Upper lobe of left lung (tissue), 4 donors: ENCODE results near the gene ACTA2.

Experiments
- CTCF ChIP-seq, 6 experiments: fragments of 450-650 bp in 4 of 6; fragments of 200-600 bp in 2 of 6; sonication (generic) in 2 of 6; IDR thresholded peaks; one replicate each; pipeline ENCODE4 v1.5.1; 2016 to 2019; ENCODE audit warnings: antibody characterized with exemption in 6 of 6
- EP300 ChIP-seq, 4 donors: sonication (generic); formaldehyde crosslinking; IDR thresholded peaks; one replicate each; pipeline ENCODE4 v1.5.1; 2017; ENCODE audit warnings: antibody characterized with exemption in 4 of 4, control low read depth in 2 of 4
- POLR2AphosphoS5 ChIP-seq, 2 donors: sonication (generic); formaldehyde crosslinking; IDR thresholded peaks; one replicate each; pipeline ENCODE4 v1.5.1; 2017; ENCODE audit warnings: antibody characterized with exemption in 2 of 2

GRCh38 chr10:88918191-88918905 is 34.2 kb downstream of the ACTA2 start:
- no peak for TF ChIP-seq CTCF (IDR thresholded peaks at IDR 0.05)
- TF ChIP-seq EP300 (IDR thresholded peaks at IDR 0.05), result no peak
- TF ChIP-seq POLR2AphosphoS5 (IDR thresholded peaks at IDR 0.05), result no peak
